ENCODE data around the gene CCDC12.

DNA sequence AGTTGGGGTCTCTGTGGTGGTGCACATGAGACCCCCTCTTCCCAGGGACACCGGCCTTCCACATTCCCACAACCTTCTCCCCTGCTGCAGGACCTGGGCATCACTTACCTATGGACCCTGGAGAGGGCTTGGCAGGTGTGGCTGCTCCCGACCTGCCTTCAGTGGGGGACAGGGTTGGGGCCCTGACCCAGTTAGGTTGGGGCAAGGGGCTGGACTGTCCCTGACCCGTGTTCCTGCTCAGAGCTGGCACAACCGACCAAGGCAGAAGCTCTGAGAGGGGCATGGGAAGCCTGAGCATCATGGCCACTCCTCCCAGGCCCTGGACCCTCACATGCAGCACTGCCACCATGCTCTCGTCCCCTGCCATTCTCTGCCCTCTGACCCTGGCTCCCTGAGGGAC lies 9.0 kb upstream of the CCDC12 start:
- TF ChIP-seq, protein P1, sequence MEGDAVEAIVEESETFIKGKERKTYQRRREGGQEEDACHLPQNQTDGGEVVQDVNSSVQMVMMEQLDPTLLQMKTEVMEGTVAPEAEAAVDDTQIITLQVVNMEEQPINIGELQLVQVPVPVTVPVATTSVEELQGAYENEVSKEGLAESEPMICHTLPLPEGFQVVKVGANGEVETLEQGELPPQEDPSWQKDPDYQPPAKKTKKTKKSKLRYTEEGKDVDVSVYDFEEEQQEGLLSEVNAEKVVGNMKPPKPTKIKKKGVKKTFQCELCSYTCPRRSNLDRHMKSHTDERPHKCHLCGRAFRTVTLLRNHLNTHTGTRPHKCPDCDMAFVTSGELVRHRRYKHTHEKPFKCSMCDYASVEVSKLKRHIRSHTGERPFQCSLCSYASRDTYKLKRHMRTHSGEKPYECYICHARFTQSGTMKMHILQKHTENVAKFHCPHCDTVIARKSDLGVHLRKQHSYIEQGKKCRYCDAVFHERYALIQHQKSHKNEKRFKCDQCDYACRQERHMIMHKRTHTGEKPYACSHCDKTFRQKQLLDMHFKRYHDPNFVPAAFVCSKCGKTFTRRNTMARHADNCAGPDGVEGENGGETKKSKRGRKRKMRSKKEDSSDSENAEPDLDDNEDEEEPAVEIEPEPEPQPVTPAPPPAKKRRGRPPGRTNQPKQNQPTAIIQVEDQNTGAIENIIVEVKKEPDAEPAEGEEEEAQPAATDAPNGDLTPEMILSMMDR (IDR thresholded peaks at IDR 0.05; ENCODE audit: low read length), result no peak
- TF ChIP-seq EZH2 (optimal IDR thresholded peaks at IDR 0.05; ENCODE audit: low read depth, low read length) (no peak), EZH2phosphoT487 (IDR thresholded peaks at IDR 0.05; ENCODE audit: low read length) (no peak)
